ENCODE results near the gene MARCKS. TPM values are rescaled to one million over a fixed set of nuclear protein-coding genes. Genes with fewer than 3 reads are reported as not detected.

The MARCKS gene
- polyA plus RNA-seq, 2 of the 4 experiments (the other 2 are of a cell fraction): 21.2 to 39.4 TPM

DNA sequence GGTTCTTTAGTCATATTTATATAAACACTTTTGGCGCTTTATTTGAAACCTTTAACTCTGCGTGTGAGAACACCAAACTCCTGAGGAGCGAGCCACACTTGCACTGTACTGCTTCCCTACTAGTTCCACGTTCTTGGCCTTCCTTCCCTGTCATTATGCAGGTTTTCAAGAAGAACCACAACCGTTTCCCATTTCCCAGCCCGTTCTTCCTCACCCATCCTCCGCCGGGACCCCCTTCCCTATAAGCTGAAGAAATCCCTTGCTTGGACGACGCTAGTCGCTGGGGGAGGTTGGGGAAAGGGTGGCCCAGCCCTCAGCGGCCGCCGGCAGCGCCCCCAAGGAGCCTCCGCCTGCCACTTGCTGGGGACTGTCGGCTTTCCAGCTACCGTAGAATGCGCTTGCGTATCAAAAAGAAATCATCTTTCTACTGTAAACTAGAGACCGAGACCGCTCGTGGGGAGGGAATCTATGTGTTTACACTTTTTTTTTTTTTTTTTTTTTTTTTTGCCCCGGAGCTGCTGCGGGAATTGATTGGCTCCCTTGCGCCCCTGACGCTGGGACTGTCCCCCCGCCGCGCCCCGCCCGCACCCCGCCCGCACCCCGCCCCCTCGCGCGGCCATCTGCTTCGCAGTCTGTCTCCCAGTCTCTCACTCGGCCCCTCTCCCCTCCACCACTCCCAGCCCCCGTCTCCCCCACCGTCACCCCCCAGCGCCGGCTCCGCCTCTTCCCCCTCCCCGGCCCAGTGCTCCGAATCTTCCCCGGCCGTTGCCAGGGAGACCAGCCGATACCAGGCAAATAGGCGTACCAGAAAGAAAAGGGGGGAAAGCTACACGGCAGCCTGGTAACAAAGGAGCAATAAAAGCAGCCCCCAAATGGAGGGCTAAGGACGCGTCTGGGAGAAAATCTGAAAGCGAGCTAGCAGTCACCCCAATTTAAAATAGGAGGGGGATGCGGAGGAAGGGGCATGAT is 2.3 kb upstream of the MARCKS start:
- POLR2A ChIA-PET: interaction anchor here (0.6 to 1.5 kb wide), 10 partner anchors 69 to 748 kb away, joined by 3 to 13 read pairs (median 5); no protein-coding TSS in a partner anchor
- Histone ChIP-seq H3K4me3 (peak overlapping the region; percentile 98), H3K9me3 (no peaks in the 10 kb centered on the region), H3K4me2 (peak overlapping the region; percentile 90), H3K27ac (peak overlapping the region; percentile 95 to 99), H3K4me1 (0 out of 3 replicates have a peak, but pooled peaks cover 4% of the 10 kb centered on the region)
- DNase-seq (ENCODE audit: low read depth in 1 of 2, low spot score in 1 of 2) (peak; percentile 41 to 78), ATAC-seq (peak; percentile 35 to 54), FAIRE-seq (no peak)
- CTCF ChIA-PET: interaction anchor here (0.5 to 1.3 kb wide), 4 partner anchors 11 to 439 kb away, joined by 3 to 5 read pairs (median 4); no protein-coding TSS in a partner anchor
- 3% methylated on average over 32 of the region's 56 CpGs for WGBS (ENCODE audit: missing lambda C conversion rate)
- TF ChIP-seq, protein P1, sequence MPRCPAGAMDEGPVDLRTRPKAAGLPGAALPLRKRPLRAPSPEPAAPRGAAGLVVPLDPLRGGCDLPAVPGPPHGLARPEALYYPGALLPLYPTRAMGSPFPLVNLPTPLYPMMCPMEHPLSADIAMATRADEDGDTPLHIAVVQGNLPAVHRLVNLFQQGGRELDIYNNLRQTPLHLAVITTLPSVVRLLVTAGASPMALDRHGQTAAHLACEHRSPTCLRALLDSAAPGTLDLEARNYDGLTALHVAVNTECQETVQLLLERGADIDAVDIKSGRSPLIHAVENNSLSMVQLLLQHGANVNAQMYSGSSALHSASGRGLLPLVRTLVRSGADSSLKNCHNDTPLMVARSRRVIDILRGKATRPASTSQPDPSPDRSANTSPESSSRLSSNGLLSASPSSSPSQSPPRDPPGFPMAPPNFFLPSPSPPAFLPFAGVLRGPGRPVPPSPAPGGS (IDR thresholded peaks at IDR 0.05): no peak
- no peak for TF ChIP-seq CBX2 (IDR thresholded peaks at IDR 0.05; ENCODE audit: borderline replicate concordance, low read depth)
- no peak for TF ChIP-seq FOSB (CRISPR knock-in tag; IDR thresholded peaks at IDR 0.05)
- TF ChIP-seq SREBF2 (IDR thresholded peaks at IDR 0.05): no peak
- no peak for TF ChIP-seq RFX5 (IDR thresholded peaks at IDR 0.05)
- TF ChIP-seq SMC3 (IDR thresholded peaks at IDR 0.05): peak; percentile 35; the same call in 2 of the 3 replicates
- TF ChIP-seq KDM1A (IDR thresholded peaks at IDR 0.05; ENCODE audit: low read depth): no peak
- no peak for TF ChIP-seq HDAC2 (IDR thresholded peaks at IDR 0.05)
- no peak for TF ChIP-seq POLR2A (IDR thresholded peaks at IDR 0.05; ENCODE audit: low read length)
- no peak for TF ChIP-seq HOXB5 (CRISPR knock-in tag; IDR thresholded peaks at IDR 0.05)
- no peak for TF ChIP-seq RARB (CRISPR knock-in tag; IDR thresholded peaks at IDR 0.05)
- TF ChIP-seq TP53 (CRISPR knock-in tag; IDR thresholded peaks at IDR 0.05): no peak
- no peak for TF ChIP-seq ESRRA (IDR thresholded peaks at IDR 0.05; ENCODE audit: borderline replicate concordance, low read length)
- TF ChIP-seq JUNB (IDR thresholded peaks at IDR 0.05): no peak
- TF ChIP-seq RAD21 (conservative IDR thresholded peaks at IDR 0.05 in 1 of 2, IDR thresholded peaks at IDR 0.05 in 1 of 2): peak; percentile 16 to 49; a peak in 2 of 5 replicates
- TF ChIP-seq, protein P2, sequence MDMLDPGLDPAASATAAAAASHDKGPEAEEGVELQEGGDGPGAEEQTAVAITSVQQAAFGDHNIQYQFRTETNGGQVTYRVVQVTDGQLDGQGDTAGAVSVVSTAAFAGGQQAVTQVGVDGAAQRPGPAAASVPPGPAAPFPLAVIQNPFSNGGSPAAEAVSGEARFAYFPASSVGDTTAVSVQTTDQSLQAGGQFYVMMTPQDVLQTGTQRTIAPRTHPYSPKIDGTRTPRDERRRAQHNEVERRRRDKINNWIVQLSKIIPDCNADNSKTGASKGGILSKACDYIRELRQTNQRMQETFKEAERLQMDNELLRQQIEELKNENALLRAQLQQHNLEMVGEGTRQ (IDR thresholded peaks at IDR 0.05): no peak
- TF ChIP-seq PHF8 (IDR thresholded peaks at IDR 0.05; ENCODE audit: borderline replicate concordance, low read depth): no peak
- TF ChIP-seq ZC3H11A (IDR thresholded peaks at IDR 0.05): no peak
- peak; percentile 45; the same call in 1 of the 2 replicates for TF ChIP-seq GATA3 (IDR thresholded peaks at IDR 0.05; ENCODE audit: borderline replicate concordance)
- TF ChIP-seq, protein P3, sequence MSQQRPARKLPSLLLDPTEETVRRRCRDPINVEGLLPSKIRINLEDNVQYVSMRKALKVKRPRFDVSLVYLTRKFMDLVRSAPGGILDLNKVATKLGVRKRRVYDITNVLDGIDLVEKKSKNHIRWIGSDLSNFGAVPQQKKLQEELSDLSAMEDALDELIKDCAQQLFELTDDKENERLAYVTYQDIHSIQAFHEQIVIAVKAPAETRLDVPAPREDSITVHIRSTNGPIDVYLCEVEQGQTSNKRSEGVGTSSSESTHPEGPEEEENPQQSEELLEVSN (IDR thresholded peaks at IDR 0.05; ENCODE audit: borderline replicate concordance, low read depth): no peak
- TF ChIP-seq MAFK (IDR thresholded peaks at IDR 0.05; ENCODE audit: partially characterized antibody): no peak
- no peak for TF ChIP-seq EHMT2 (IDR thresholded peaks at IDR 0.05; ENCODE audit: low read depth)
- TF ChIP-seq ZSCAN20 (CRISPR knock-in tag; IDR thresholded peaks at IDR 0.05): no peak
- TF ChIP-seq EP300 (IDR thresholded peaks at IDR 0.05): no peak
- TF ChIP-seq CEBPB (IDR thresholded peaks at IDR 0.05): no peak
- TF ChIP-seq NPAS2 (CRISPR knock-in tag; IDR thresholded peaks at IDR 0.05; ENCODE audit: borderline replicate concordance): no peak
- no peak for TF ChIP-seq KDM5A (IDR thresholded peaks at IDR 0.05)
- no peak for TF ChIP-seq EHF (CRISPR knock-in tag; IDR thresholded peaks at IDR 0.05)
- TF ChIP-seq, protein P4, sequence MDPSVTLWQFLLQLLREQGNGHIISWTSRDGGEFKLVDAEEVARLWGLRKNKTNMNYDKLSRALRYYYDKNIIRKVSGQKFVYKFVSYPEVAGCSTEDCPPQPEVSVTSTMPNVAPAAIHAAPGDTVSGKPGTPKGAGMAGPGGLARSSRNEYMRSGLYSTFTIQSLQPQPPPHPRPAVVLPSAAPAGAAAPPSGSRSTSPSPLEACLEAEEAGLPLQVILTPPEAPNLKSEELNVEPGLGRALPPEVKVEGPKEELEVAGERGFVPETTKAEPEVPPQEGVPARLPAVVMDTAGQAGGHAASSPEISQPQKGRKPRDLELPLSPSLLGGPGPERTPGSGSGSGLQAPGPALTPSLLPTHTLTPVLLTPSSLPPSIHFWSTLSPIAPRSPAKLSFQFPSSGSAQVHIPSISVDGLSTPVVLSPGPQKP (IDR thresholded peaks at IDR 0.05; ENCODE audit: low read depth, low read length): no peak
- no peak for TF ChIP-seq NR3C1 (IDR thresholded peaks at IDR 0.05)
- TF ChIP-seq, protein P5, sequence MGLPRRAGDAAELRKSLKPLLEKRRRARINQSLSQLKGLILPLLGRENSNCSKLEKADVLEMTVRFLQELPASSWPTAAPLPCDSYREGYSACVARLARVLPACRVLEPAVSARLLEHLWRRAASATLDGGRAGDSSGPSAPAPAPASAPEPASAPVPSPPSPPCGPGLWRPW (IDR thresholded peaks at IDR 0.05): no peak
- TF ChIP-seq, protein P6, sequence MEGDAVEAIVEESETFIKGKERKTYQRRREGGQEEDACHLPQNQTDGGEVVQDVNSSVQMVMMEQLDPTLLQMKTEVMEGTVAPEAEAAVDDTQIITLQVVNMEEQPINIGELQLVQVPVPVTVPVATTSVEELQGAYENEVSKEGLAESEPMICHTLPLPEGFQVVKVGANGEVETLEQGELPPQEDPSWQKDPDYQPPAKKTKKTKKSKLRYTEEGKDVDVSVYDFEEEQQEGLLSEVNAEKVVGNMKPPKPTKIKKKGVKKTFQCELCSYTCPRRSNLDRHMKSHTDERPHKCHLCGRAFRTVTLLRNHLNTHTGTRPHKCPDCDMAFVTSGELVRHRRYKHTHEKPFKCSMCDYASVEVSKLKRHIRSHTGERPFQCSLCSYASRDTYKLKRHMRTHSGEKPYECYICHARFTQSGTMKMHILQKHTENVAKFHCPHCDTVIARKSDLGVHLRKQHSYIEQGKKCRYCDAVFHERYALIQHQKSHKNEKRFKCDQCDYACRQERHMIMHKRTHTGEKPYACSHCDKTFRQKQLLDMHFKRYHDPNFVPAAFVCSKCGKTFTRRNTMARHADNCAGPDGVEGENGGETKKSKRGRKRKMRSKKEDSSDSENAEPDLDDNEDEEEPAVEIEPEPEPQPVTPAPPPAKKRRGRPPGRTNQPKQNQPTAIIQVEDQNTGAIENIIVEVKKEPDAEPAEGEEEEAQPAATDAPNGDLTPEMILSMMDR (IDR thresholded peaks at IDR 0.05): peak; percentile 18; the same call in 1 of the 3 replicates
- TF ChIP-seq FOXS1 (CRISPR knock-in tag; IDR thresholded peaks at IDR 0.05): no peak
- TF ChIP-seq HOXB13 (CRISPR knock-in tag; IDR thresholded peaks at IDR 0.05; ENCODE audit: low read depth): no peak

Measured in A549 (cell line).